ENCODE measurements around the gene ASPSCR1. TPM values are rescaled to one million over a fixed set of nuclear protein-coding genes. Genes with fewer than 3 reads are reported as not detected.

Gene ASPSCR1
- total and polyA plus RNA-seq, 2 donors (not counting 1 experiment from before 2014, with no cell fraction given): 6.3 to 35.7 TPM

DNA sequence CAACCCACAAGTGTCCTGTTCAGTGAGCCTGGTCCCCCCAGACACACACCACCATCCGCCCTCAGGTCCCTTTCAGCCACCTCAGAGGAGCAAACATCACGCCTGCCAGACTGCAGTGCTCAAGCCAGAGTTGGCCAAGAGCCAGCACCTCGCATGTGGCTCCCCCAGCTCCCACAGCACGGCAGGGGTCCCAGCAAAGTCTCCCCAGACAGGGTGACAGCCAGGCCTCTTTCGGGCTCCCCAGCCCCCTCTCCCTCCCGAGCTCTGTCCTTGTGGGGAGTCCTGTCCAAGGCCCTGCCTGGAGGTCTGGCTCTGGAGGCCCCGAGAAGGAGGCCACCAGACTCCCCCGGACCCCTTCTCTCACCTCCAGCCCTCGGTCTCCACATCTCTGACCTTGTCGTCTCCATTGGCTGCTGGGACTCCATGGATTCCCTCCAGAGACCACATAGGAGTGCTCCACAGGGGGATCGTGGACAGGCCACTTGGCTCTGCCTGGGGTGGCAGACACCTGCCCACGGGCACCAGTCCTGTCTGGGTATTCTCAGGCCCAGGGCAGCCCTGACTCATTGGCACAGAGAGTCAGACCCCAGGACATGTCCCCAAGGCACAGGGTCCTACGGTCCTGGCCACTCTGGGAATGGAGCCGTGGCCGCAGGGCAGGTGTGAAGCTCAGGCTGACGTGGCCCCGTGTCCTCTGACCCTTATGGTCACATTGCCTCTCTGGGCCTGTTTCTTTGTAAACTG is 28.6 kb upstream of the ASPSCR1 start:
- Histone ChIP-seq H2AFZ (ENCODE audit: low read length) (no peak overlapping the region), H3K9ac (ENCODE audit: insufficient read depth, low read length) (no peak overlapping the region), H3K4me1 (ENCODE audit: control insufficient read depth, extremely low read depth, insufficient read depth, low read length) (no peaks in the 10 kb centered on the region), H3K4me2 (ENCODE audit: extremely low read depth, insufficient read depth, low read length) (no peak overlapping the region), H3K27me3 (ENCODE audit: control insufficient read depth, insufficient read depth, low read length) (peaks cover 2% of the 10 kb centered on the region), H4K20me1 (ENCODE audit: control insufficient read depth, extremely low read depth, insufficient read depth, low read length) (no peaks in the 10 kb centered on the region), H3K79me2 (ENCODE audit: control insufficient read depth, insufficient read depth, low read length) (no peaks in the 10 kb centered on the region), H3K9me3 (ENCODE audit: control insufficient read depth, insufficient read depth, low read depth, low read length) (no peaks in the 10 kb centered on the region), H3K4me3 (replicated peaks in 1 of 4; ENCODE audit: control extremely low read depth in 1 of 4, insufficient read depth in 1 of 4, low read depth in 3 of 4, low read length in 4 of 4) (no peak overlapping the region), H3K27ac (ENCODE audit: insufficient read depth, low read length) (no peak overlapping the region), H3K36me3 (ENCODE audit: control insufficient read depth, insufficient read depth, low read length) (no peaks in the 10 kb centered on the region)
- TF ChIP-seq CTCF (conservative IDR thresholded peaks at IDR 0.05 in 1 of 2, IDR thresholded peaks at IDR 0.05 in 1 of 2; ENCODE audit: low read depth in 1 of 2, low read length in 2 of 2): no peak
- TF ChIP-seq EZH2 (IDR thresholded peaks at IDR 0.05; ENCODE audit: low read length, missing control alignments): no peak
- no peak for DNase-seq (ENCODE audit: low read depth in 2 of 2)

- H3K9me3 ChIP-seq (ENCODE audit: control insufficient read depth, insufficient read depth, low read depth, low read length): no peaks in the 10 kb centered on the region
- TF ChIP-seq EZH2 (IDR thresholded peaks at IDR 0.05; ENCODE audit: low read length, missing control alignments) (no peak), CTCF (conservative IDR thresholded peaks at IDR 0.05 in 1 of 2, IDR thresholded peaks at IDR 0.05 in 1 of 2; ENCODE audit: low read depth in 1 of 2, low read length in 2 of 2) (no peak)
- H3K27ac ChIP-seq (ENCODE audit: insufficient read depth, low read length): no peak overlapping the region
- DNase-seq (ENCODE audit: low read depth in 2 of 2): no peak
- H3K27me3 ChIP-seq (ENCODE audit: control insufficient read depth, insufficient read depth, low read length): peaks cover 2% of the 10 kb centered on the region
- H4K20me1 ChIP-seq (ENCODE audit: control insufficient read depth, extremely low read depth, insufficient read depth, low read length): no peaks in the 10 kb centered on the region
- H3K4me3 ChIP-seq (replicated peaks in 1 of 4; ENCODE audit: control extremely low read depth in 1 of 4, insufficient read depth in 1 of 4, low read depth in 3 of 4, low read length in 4 of 4): no peak overlapping the region
- no peak overlapping the region for H2AFZ ChIP-seq (ENCODE audit: low read length)
- H3K36me3 ChIP-seq (ENCODE audit: control insufficient read depth, insufficient read depth, low read length): no peaks in the 10 kb centered on the region
- no peaks in the 10 kb centered on the region for H3K79me2 ChIP-seq (ENCODE audit: control insufficient read depth, insufficient read depth, low read length)
- H3K9ac ChIP-seq (ENCODE audit: insufficient read depth, low read length): no peak overlapping the region
- no peaks in the 10 kb centered on the region for H3K4me1 ChIP-seq (ENCODE audit: control insufficient read depth, extremely low read depth, insufficient read depth, low read length)
- no peak overlapping the region for H3K4me2 ChIP-seq (ENCODE audit: extremely low read depth, insufficient read depth, low read length)
Observed at GRCh38 chr17:81950501-81950900, 26.9 kb upstream of the ASPSCR1 start.

GRCh38 chr17:81951785-81952684 is 25.4 kb upstream of the ASPSCR1 start:
- Histone ChIP-seq H2AFZ (ENCODE audit: low read length) (no peak overlapping the region), H4K20me1 (ENCODE audit: control insufficient read depth, extremely low read depth, insufficient read depth, low read length) (no peaks in the 10 kb centered on the region), H3K4me2 (ENCODE audit: extremely low read depth, insufficient read depth, low read length) (no peak overlapping the region), H3K27me3 (ENCODE audit: control insufficient read depth, insufficient read depth, low read length) (peaks cover 2% of the 10 kb centered on the region), H3K36me3 (ENCODE audit: control insufficient read depth, insufficient read depth, low read length) (no peaks in the 10 kb centered on the region), H3K4me1 (ENCODE audit: control insufficient read depth, extremely low read depth, insufficient read depth, low read length) (no peaks in the 10 kb centered on the region), H3K27ac (ENCODE audit: insufficient read depth, low read length) (no peak overlapping the region), H3K9me3 (ENCODE audit: control insufficient read depth, insufficient read depth, low read depth, low read length) (no peaks in the 10 kb centered on the region), H3K9ac (ENCODE audit: insufficient read depth, low read length) (no peak overlapping the region), H3K4me3 (replicated peaks in 1 of 4; ENCODE audit: control extremely low read depth in 1 of 4, insufficient read depth in 1 of 4, low read depth in 3 of 4, low read length in 4 of 4) (no peak overlapping the region), H3K79me2 (ENCODE audit: control insufficient read depth, insufficient read depth, low read length) (no peaks in the 10 kb centered on the region)
- DNase-seq (ENCODE audit: low read depth in 2 of 2): no peak
- TF ChIP-seq CTCF (conservative IDR thresholded peaks at IDR 0.05 in 1 of 2, IDR thresholded peaks at IDR 0.05 in 1 of 2; ENCODE audit: low read depth in 1 of 2, low read length in 2 of 2) (no peak), EZH2 (IDR thresholded peaks at IDR 0.05; ENCODE audit: low read length, missing control alignments) (no peak)
